GM11168 (cell line): ENCODE data around the gene SNAPC4.
"Not testable (repeated sequence)": the region's sequence is repeated elsewhere in the genome, so short reads cannot be mapped to it uniquely, and the experiment has no call there.

Experiments used
- in situ Hi-C: fragments of 300-500 bp; cut with MboI; formaldehyde crosslinking; loops from one replicate; pipeline ENCODE4 v1.12.0; 2022; ENCODE audit warnings: low sequenced_read_pairs; ENCODE audit not compliant: unreplicated experiment

The SNAPC4 gene

DNA sequence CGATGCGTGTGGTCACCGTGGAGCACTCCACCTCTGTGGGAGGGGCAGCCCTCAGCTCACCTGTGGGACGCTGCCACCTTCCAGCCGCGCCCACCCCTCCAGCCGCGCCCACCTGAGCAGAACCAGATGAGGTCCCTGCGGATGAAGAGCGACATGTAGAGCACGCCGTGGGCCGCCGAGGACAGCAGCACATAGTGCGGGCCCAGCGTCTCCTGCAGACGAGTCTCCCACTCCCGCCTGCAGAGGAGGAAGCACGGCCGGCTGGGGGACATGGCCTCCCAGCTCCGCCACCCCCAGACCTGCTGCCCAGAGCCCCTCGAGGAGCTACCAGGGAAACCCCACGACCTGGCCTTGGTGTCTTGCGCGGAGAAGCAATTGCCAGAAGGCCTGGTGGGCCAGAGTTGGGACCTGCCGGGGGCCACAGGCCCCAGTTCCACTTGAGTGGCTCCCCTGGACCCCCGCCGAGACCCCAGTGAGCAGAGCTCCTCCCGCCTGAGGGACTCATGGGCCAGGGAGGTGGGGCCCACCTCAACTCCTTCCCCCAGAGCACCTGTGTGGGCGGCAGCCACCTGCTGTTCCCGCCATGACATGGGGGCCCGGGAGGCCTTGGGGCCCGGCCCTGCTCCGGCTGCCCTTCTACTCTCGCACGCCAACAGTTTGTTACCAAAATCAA, 33.2 kb upstream of the SNAPC4 start:
- in situ Hi-C loops: no loop called here

DNA sequence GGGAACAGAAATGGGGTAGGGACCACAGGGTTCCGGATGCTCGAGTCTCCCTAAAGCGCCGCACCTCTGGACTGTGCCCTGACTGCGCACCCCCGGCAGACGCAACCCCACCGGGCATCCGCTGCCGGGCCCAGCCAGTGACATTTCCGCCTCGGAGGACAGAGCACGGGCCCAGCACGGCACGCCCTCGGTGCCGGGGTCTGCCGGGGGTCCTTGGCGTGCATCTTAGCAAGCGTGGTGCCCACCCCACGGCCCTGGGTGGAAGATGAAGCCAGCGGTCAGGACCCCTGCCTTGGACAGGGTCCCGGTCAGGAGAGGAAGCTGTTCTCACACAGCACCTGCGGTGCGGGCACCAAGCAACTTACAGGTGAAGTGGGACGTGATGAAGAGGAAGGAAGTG, 32.6 kb upstream of the SNAPC4 start:
- in situ Hi-C loops: no loop called here

DNA sequence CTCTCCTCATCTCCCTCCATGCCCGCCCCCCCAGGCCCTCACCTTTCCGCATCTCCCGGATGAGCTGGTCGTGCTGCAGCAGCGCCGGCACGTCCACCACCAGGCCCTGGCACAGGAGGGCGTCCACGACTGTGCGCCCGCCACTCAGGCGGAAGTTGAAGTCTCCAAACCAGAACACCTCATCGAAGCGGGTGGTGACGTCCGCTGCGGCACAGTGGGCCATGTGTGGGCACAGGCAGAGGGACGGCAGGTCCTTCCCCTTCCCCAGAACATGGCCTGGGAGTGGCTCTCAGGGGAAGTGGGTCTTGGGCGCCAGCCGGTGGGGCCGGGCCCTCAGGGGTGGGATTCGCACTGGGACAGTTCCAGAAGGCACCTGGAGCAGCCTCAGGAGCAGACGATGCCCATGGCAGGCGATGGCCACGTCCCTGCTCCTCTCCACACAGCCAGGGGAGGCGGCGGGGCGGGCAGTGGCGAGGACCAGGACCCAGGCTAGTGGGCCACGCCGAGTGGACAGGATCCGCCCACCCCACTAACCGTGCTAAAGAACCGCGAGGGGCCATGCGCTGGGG, 31.9 kb upstream of the SNAPC4 start:
- in situ Hi-C loops: no loop called here

DNA sequence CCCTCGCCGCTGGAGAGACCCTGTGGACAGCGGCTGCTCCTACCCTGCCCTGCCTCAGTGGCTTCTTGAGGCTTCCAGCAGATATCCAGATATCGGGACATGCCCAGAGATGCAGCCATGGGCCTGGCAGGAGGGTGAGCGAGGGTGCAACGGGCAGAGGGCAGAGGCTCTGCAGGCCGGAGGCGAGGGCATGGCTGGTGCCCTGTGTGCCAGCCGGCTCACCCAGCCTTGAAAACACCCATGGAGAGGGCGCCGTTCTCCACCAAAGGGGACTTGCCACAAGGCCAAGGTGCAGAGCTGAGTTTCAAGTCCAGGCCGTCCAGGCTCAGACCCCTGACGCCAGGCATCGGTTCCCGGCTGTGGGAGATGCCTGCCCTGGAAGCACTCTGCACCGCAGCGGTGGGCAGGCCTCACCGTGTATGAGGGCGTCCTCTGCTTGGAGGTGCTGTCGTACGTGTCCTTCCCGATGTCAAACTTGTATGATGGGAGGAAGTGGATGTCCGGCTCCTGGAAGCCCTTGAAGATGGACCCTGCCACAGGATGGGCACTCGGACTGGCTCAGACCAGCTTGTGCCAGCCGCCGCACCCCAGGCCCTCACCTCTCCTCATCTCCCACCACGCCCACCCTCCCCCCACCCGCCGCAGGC, 30.7 kb upstream of the SNAPC4 start:
- in situ Hi-C loops: no loop called here

DNA sequence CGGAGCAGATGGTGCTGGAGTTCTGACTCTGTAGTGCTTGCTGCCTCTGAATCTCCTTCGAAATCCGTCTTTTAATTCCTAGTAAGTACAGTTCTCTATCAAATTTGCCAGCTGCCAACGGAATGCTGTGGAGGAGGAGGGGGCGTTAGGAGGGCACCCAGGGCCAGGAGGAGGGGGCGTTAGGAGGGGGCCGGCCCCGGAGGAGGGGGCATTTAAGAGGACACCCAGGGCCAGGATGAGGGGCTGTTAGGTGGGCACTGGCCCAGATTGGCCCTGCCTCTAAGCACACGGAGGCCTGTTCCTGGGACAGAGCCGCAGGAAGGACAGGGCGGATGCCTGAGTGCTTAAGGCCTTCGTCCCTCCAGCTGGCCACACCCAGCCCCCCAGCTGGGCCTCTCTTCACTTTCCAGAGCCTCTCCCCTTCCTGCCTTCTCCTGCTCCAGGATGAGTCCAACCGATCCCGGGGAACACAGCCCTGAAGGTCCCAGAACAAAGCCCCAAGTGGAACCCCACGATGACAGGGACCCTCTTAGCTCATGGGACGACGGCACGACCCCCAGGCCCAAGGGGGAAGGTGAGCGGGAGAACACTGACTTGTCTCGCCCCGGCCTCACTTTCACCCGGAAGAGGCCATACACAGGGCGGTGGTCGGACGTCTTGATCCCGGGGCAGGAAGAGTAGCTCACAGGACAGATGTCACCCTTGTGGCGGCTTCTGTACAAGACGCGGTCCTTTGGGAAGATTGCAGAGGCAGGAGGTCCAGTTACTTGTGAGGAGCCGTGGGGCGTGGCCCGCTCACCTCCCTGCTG, 29.9 kb upstream of the SNAPC4 start:
- in situ Hi-C loops: no loop called here

DNA sequence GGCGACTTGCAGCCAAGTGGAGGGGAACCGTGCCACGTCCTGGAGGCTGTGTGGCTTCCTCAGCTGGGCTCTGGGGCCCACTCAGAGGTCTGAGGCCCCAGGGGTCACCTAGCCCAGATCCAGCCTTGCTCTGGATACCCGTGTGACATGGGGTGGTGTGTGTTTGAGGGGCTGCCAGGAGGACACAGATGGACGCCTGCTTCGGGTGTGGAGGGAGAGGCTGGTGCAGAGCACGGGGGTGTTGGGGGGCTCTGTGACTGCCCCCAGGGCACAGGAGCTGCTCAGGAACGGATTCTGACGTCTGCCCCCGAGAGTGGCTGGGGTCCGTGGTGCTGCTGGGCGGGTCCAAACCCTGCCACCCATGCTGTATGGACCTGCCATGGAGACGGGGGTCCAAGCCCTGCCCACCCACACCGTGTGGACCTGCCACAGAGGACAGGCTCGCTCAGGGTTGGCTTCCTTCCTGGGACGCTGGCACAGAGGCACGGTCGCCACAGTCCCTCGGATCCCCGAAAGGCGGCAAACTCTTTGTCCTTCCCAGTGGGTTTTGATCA, 29.2 kb upstream of the SNAPC4 start:
- in situ Hi-C loops: no loop called here

DNA sequence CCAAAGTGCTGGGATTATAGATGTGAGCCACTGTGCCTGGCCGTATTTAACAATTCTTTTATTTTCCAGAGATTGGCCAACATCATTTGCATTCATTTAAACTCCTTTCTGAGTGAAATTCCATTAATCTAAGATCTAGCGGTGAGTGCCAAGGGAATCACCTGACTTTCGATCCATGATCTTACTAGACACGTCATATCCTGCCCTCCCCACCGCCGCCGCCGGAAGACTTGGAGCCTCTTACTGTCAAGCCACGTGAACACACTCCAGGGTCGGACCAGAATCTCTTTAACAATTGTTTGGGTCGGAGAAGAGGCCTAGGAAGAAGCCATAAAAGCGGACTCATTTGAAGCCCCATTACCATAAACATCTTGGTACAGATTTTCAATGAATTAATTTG, 26.8 kb upstream of the SNAPC4 start:
- in situ Hi-C loops: no loop called here

DNA sequence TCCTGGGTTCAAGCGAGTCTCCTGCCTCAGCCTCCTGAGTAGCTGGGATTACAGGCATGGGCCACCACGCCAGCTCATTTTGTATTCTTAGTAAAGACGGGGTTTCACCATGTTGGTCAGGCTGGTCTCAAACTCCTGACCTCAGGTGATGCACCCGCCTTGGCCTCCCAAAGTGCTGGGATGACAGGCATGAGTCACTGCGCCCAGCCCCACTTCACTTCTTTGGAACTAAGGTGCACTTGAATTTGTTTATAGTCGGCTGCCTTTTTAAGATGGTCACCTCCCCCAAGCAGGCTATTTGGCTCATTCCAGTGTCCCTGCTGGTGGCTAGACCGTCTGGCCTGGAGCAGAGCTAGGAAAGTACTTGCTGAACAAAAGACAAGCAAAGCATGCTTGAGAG, 25.4 kb upstream of the SNAPC4 start:
- in situ Hi-C loops: not testable (repeated sequence)

DNA sequence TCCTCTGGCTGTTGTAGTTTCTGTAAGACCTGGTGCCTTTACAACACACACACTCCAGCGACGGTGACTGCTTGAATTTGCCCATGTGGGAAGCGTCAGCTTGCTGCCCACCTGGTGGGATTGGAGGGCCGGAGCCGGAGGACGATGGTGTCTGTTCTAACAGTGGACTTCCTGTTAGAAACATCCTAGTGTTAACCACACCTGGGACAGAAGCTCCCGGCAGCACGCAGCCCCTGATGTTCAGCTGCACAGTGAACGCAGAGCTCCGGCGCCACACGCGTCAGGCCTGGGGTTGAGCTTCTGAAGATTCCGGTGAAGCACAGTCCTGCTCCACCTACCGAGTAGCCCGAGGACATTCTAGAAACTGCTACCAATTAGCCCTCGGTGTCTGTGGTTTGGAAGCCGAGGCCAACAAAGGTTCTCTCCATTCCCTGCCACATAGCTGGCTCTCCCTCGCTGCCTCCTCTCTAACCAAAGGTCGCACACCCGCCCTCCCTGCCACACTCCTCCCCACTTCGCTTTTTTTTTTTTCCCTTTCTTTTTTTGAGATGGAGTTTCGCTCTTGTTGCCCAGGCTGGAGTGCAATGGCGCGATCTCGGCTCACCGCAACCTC, 24.9 kb upstream of the SNAPC4 start:
- in situ Hi-C loops: no loop called here

DNA sequence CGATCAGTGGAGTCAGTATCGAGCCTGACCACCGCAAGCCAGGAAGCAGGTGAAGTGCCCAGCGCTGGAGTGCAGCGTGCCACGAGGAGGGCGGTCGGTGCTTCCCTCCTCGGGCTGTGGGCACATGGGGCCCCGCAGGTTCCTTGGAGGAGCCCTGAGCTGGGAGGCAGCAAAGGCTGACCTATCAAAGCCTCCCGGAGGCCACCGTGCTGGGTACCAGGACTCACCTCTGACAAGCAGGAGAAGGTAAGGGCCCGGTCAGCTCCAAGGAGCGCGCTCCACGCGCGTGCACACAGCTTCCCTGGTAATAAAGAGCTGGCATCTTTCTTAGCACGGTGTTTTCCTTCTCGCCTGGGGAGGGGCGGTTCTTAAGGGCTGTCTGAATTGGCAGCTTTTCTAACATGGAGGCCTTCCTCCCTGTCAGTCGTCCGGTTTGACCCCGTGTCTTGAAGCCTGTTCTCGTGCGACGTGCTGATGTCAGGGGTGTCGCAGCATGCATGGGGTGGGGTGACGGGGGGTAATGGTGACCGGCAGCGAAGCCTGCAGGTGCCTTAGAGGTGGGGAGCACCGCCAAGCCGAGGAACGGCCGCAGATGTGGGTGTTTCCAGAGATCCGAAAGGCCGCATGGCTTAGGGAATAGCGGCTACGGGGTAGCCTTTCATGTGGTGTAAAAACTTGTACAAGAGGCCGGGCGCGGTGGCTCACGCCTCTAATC, 23.6 kb upstream of the SNAPC4 start:
- in situ Hi-C loops: no loop called here

DNA sequence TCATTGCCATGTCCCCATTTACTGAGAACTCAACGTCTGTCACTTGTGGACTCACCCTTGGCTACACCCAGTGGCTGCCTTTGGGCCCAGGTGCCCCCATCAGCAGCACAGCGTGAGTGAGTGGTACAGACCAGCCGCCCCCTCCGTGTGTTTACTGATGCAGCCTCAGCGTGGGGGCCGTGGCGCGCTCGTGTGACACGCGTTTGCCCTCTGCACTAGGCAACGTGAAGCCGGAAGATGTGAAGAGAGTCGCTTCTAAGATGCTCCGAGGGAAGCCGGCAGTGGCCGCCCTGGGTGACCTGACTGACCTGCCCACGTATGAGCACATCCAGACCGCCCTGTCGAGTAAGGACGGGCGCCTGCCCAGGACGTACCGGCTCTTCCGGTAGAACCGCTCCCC, 22.9 kb upstream of the SNAPC4 start:
- in situ Hi-C loops: no loop called here

DNA sequence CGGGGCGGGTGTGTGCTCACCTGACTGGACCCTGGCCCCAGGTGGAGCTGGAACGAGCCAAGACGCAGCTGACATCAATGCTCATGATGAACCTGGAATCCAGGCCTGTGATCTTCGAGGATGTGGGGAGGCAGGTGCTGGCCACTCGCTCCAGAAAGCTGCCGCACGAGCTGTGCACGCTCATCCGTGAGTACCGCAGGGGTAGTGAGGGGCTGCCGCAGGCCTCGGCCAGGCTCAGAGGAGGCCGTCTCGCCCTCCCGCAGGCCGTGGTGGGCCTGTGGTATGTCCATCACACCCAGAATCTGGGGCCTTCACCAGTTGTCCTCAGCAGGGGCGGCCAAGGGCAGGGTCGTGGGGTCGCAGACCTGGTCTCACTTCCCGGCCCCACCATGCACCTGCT, 21.8 kb upstream of the SNAPC4 start:
- in situ Hi-C loops: no loop called here

DNA sequence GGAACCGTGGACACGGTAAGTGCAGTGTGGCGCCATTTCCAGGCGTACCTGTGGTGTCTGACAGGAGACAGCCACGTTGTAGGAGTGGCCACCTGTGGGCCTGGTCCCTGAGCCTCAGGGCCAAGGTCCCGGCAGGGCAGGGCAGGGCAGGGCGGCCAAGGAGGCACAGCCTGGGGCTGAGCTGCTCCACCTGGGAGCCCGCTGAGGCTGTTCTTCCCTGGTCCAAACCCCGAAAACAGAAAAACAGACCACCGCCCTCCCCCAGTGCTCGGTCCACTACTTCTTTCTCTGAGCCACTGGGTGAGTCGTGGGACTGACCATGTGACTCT, 19.1 kb upstream of the SNAPC4 start:
- in situ Hi-C loops: no loop called here

DNA sequence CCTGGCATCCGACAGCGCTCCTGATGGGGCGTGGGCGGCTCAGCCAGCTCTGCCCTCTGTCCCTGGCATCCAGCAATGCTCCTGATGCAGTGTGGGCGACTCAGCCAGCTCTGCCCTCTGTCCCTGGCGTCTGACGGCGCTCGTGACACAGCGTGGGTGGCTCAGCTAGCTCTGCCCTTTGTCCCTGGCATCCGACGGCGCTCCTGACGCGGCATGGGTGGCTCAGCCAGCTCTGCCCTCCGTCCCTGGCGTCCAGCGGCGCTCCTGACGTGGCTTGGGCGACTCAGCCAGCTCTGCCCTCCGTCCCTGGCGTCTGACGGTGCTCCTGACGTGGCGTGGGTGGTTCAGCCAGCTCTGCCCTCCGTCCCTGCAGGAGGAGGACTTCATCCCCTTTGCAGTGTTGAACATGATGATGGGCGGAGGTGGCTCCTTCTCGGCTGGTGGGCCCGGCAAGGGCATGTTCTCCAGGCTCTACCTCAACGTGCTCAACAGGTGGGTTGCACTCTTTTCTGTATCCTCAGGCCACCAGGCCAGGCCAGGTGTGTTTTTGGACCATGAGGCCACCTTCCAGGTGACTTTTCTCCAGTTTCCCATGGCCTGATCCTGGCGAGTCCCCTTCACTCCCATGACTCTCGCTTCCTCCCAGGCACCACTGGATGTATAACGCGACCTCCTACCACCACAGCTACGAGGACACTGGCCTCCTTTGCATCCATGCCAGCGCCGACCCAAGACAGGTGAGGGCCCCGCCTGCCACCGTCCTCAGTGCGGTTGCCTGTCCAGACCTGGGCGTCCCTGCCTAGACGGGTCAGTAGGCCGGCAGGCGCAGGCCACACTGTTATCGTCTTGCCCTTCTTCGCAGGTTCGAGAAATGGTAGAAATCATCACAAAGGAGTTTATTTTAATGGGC, 18.5 kb upstream of the SNAPC4 start:
- in situ Hi-C loops: no loop called here

DNA sequence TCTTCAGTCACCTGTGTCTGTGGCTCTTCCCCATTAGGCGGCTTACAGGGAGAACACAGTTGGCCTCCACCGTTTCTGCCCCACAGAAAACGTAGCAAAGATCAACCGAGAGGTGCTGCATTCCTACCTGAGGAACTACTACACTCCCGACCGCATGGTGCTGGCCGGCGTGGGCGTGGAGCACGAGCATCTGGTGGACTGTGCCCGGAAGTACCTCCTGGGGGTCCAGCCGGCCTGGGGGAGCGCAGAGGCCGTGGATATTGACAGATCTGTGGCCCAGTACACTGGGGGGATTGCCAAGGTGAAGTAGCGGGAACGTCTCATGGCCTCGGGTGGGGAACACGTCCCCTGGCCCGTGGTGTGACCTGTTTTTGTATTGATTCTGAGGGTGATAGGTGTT, 16.9 kb upstream of the SNAPC4 start:
- in situ Hi-C loops: no loop called here

DNA sequence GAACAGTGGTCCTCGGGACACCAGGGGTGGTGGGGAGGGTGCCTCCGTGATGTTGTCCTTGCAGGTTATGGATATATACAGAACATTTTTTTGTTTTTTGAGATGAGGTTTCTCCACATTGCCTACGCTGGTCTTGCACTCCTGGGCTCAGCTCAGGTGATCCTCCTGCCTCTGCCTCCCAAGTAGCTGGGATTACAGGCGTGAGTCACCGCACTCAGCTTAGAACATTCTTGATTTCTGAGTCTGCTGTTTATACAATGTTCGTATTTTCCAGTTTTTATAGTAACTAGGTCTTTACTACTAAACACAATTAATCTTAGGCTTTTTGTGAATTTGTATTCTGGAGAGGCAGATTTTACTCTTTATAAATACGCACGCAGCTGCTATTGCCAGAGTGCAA, 16.5 kb upstream of the SNAPC4 start:
- in situ Hi-C loops: no loop called here

DNA sequence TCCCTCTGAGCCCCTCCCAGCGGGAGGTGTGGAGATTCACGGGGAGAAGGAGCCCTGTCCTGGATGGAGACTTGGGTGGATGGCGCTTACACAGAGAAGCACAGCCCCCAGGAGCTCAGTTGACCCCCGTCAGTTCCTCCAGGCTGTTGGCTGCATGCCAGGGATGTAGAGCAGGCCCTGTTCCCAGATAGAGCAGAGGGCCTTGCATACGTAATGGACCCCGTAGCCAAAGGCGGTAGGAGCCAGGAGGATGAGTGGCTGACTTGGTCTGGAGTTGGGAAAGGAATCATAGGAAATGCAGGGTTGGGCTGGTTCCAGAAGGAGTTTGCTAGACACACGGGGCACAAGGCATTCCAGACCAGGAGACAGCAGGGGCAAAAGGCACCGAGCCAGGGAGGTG, 13.0 kb upstream of the SNAPC4 start:
- in situ Hi-C loops: no loop called here

DNA sequence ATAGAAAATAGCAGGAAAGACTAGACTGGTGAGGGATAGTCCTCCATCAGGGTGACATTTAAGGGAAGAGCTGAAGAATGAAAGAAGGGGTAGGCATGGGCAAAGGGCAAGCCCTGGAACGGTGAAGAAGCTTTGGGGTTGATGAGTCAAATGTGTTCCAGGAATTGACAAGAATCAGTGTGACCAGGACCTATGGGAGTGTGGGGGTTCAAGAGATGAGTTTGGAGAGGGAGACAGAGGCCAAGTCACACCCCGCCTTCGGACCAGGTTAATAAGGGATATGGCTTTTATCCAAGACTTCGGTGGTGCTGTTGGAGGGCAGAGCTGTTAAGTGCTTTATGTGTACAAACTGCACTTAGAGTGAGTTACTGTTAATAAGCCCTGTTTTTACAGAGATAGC, 11.4 kb upstream of the SNAPC4 start:
- in situ Hi-C loops: no loop called here
